AG04449 (cell line): ENCODE data around the gene RNU1-1.
"Not testable (repeated sequence)": the region's sequence is repeated elsewhere in the genome, so short reads cannot be mapped to it uniquely, and the experiment has no call there.

Experiments used
- CTCF ChIA-PET: fragments of 350-600 bp; formaldehyde crosslinking; extraction: SDS; loops from one replicate; lab custom pipeline; 2021; ENCODE audit warnings: antibody characterized with exemption; lab: Yijun Ruan, JAX
- POLR2A ChIA-PET: fragments of 400-600, 350-600 bp; formaldehyde crosslinking; extraction: SDS; loops from one replicate; lab custom pipeline; 2020; ENCODE audit warnings: antibody characterized with exemption, inconsistent platforms; lab: Yijun Ruan, JAX
- DNase-seq: peaks from one replicate; pipeline ENCODE4 v3.0.0-alpha.2; 2010; ENCODE audit warnings: low read depth, low spot score
- H3K4me3 ChIP-seq: 2 replicates; pipeline ENCODE4 v1.5.1; 2011; ENCODE audit warnings: low read depth, mild to moderate bottlenecking, control low read depth, low read length
- TF ChIP-seq, protein P1 (sequence below): IDR thresholded peaks from one replicate; pipeline ENCODE4 v1.5.1; 2011; ENCODE audit warnings: mild to moderate bottlenecking, moderate library complexity, low read length, control low read depth, inconsistent platforms; ENCODE audit not compliant: insufficient read depth; ENCODE audit errors: missing control alignments

The RNU1-1 gene

GRCh38 chr1:16511926-16512325 is 2.2 kb downstream of the RNU1-1 start:
- POLR2A ChIA-PET, H3K4me3 ChIP-seq, CTCF ChIA-PET, DNase-seq: not testable (repeated sequence)

GRCh38 chr1:16508861-16509445 is 5.1 kb downstream of the RNU1-1 start:
- CTCF ChIA-PET, POLR2A ChIA-PET, H3K4me3 ChIP-seq, DNase-seq: not testable (repeated sequence)

GRCh38 chr1:16506364-16507136 is 7.5 kb downstream of the RNU1-1 start:
- CTCF ChIA-PET, POLR2A ChIA-PET, H3K4me3 ChIP-seq, DNase-seq: not testable (repeated sequence)

GRCh38 chr1:16505870-16506269 is 8.2 kb downstream of the RNU1-1 start:
- DNase-seq, H3K4me3 ChIP-seq, POLR2A ChIA-PET, CTCF ChIA-PET: not testable (repeated sequence)

DNA sequence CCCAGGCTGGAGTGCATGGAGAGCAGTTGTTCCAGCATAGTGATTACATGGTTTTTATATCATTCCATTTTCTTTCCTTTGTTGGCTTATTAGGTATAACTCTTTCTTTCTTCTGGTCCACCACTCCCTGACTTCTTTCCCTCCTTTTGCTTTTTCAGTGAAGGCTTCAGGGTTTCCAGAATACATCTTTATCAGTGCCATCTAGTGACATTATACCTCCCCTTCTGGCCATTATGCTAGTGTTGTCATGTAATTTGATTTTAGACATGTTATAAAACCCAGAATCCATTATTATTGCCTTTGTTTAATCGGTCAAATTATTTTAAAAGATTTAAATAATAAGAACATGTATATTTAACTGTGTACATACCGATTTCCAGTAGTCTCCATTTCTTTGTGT is 10.6 kb downstream of the RNU1-1 start:
- DNase-seq, result no peak
- TF ChIP-seq, protein P1, sequence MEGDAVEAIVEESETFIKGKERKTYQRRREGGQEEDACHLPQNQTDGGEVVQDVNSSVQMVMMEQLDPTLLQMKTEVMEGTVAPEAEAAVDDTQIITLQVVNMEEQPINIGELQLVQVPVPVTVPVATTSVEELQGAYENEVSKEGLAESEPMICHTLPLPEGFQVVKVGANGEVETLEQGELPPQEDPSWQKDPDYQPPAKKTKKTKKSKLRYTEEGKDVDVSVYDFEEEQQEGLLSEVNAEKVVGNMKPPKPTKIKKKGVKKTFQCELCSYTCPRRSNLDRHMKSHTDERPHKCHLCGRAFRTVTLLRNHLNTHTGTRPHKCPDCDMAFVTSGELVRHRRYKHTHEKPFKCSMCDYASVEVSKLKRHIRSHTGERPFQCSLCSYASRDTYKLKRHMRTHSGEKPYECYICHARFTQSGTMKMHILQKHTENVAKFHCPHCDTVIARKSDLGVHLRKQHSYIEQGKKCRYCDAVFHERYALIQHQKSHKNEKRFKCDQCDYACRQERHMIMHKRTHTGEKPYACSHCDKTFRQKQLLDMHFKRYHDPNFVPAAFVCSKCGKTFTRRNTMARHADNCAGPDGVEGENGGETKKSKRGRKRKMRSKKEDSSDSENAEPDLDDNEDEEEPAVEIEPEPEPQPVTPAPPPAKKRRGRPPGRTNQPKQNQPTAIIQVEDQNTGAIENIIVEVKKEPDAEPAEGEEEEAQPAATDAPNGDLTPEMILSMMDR, result no peak
- ChIA-PET CTCF (no interaction called here), POLR2A (no interaction called here)
- H3K4me3 ChIP-seq, result no peak overlapping the region

DNA sequence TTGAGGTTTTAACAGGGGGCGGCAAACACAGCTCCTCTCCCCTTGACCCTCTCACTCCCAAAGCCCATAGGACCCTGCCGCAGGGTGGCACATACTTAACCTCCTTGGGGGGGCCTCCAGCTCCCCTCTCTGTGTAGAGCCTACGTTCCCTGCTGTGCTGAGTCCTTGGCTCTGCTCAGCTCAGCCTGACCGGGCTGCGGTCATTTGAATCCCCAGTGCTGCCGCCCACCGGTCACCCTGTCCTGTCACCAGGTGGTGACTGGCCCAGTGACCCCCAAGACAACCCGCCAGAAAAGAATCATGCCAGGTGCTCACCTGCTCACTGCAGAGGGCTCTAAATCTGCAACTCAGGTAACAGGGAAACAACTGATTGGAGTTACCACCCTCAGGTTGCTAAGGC is 12.6 kb downstream of the RNU1-1 start:
- CTCF ChIA-PET, POLR2A ChIA-PET, DNase-seq, H3K4me3 ChIP-seq: not testable (repeated sequence)

- H3K4me3 ChIP-seq, CTCF ChIA-PET, POLR2A ChIA-PET, DNase-seq: not testable (repeated sequence)
Observed at GRCh38 chr1:16500975-16501374, 13.1 kb downstream of the RNU1-1 start.

- POLR2A ChIA-PET, DNase-seq, H3K4me3 ChIP-seq: not testable (repeated sequence)
- CTCF ChIA-PET, result interaction anchor here (1.2 kb wide), 1 partner anchor 60 kb away, joined by 3 read pairs; the partner anchor contains the start of gene NECAP2
Observed at GRCh38 chr1:16500466-16500865, 13.6 kb downstream of the RNU1-1 start.

DNA sequence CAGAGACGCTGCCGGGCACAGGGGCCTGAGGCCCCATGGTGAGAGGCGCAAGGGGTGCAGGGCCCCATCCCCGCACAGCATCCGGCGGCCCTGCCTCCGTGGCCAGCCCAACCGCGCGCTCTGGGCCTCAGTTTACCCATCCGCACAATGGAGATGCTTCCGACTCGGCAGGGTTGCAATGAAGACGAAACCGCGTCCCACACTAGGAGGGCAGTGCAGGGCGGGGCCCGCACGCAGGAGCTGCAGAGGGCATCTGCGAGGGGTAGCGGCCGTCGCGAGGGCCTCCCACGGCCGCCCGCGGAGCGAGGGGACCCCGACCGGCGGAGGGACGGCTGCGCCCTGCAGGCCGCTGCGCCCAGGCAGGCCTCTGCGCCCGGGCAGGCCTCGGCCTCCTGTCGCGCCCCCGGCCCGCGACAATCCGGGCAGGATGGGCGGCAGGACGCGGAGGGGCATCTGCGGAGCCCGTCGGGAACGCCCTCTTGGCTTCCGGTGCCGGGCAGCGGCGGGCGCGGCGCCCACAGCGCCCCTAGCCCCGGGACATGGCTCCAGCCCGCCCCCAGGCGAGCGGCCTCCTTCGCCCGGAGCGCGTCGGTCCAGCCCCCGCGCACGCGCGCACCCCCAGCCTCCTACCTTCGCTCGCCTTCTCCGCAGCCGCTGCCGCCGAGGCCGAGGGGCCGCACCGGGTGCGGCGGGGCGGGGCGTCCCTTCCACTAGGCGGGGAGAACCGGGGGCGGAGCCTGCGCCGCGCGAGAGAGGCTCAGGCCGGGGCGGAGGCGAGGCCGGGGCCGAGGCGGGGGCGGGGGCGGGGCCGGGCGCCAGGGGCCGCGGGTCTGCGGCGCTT is 15.3 kb downstream of the RNU1-1 start:
- DNase-seq, result no peak
- ChIA-PET CTCF (interaction anchor here (1.1 kb wide), 1 partner anchor 59 kb away, joined by 3 read pairs; no protein-coding TSS in a partner anchor), POLR2A (no interaction called here)
- peak overlapping the region; percentile 83 for H3K4me3 ChIP-seq
- TF ChIP-seq, protein P1, result no peak

DNA sequence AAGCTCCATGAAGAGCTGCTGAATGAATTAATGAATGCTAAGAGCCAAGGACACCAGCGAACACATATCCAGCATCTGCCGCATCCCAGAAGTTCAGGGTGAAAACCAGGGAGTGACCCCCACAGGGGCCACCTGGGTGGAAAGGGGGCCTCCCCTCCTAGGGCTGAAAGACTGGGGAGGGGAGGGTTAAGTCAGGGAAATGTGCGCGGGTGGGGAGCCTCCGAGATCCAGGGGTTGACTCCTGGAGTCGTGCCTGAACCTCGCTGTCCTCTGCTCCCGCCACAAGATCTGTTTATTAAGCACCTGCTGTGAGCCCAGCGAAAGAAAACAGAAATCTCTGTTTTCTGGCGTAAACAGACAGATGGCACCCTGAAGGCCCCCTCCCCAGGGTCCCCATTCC is 16.0 kb downstream of the RNU1-1 start:
- H3K4me3 ChIP-seq, result peak overlapping the region; percentile 83
- POLR2A ChIA-PET, DNase-seq: not testable (repeated sequence)
- CTCF ChIA-PET, result interaction anchor here (1.1 kb wide), 1 partner anchor 58 kb away, joined by 3 read pairs; no protein-coding TSS in a partner anchor

DNA sequence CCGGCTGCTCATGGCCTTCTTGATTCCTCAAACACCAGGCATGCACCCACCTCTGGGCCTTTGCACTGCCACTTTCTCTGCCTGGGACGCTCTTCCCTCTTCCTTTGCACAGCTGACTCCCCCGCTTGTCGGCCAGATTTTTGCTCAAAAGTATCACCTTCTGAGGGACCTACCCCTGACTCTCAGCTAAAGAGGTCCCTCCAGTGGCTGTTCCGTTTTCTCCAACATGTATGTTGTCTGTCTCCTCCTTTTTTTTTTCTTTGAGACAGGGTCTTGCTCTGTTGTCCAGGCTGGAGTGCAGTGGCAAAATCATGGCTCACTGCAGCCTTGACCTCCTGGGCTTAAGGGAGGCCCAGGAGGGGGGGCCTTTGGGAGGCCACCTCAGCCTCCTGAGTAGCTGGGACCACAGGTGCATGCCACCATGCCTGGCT is 16.6 kb downstream of the RNU1-1 start:
- DNase-seq, H3K4me3 ChIP-seq, POLR2A ChIA-PET: not testable (repeated sequence)
- CTCF ChIA-PET, result interaction anchor here (1.1 kb wide), 1 partner anchor 58 kb away, joined by 3 read pairs; no protein-coding TSS in a partner anchor

- POLR2A ChIA-PET, CTCF ChIA-PET, DNase-seq, H3K4me3 ChIP-seq: not testable (repeated sequence)
Observed at GRCh38 chr1:16493731-16494130, 20.4 kb downstream of the RNU1-1 start.

GRCh38 chr1:16492937-16493336 is 21.1 kb downstream of the RNU1-1 start:
- CTCF ChIA-PET, DNase-seq, H3K4me3 ChIP-seq: not testable (repeated sequence)
- POLR2A ChIA-PET, result interaction anchor here (1.3 kb wide), 1 partner anchor 23 kb away, joined by 3 read pairs; no protein-coding TSS in a partner anchor
